Panc1 (cell line): ENCODE results near the gene CPN1. TPM values are rescaled to one million over a fixed set of nuclear protein-coding genes. Genes with fewer than 3 reads are reported as not detected.

ENCODE experiments used
- ATAC-seq: fragments of 200-7000 bp; cut with Tn5 transposase; 2 replicates; pipeline ENCODE4 v1.9.1; 2020; ENCODE audit warnings: mild to moderate bottlenecking, moderate library complexity
- BruUV-seq: library from RNA; stranded (reverse); fragments of 400-500 nt; replicated peaks from 2 replicates; lab custom pipeline; 2021; lab: Mats Ljungman, UMichigan
- CTCF ChIA-PET: fragments of 300-600 bp; sonication (Branson Sonifier 250); formaldehyde crosslinking; loops from one replicate; lab custom pipeline; 2022; ENCODE audit warnings: antibody characterized with exemption; lab: Charles Lee
- POLR2A ChIA-PET: fragments of 300-600 bp; sonication (Branson Sonifier 250); formaldehyde crosslinking; loops from one replicate; lab custom pipeline; 2022; ENCODE audit warnings: antibody characterized with exemption; lab: Charles Lee
- DNase-seq: peaks from one replicate; pipeline ENCODE4 v3.0.0-alpha.2; 2010; ENCODE audit warnings: low read depth, low spot score
- H3K27ac ChIP-seq: 2 replicates; pipeline ENCODE4 v1.5.1; 2011; ENCODE audit warnings: mild to moderate bottlenecking, low read length, inconsistent platforms
- H3K27me3 ChIP-seq: fragments of 200-500 bp; sonication (Bioruptor generic); 2 replicates; pipeline ENCODE4 v1.6.0; 2014; ENCODE audit warnings: low read length, inconsistent platforms; ENCODE audit not compliant: control insufficient read depth, insufficient read depth
- H3K36me3 ChIP-seq: fragments of 200-500 bp; sonication (Bioruptor generic); 2 replicates; pipeline ENCODE4 v1.5.1; 2014; ENCODE audit warnings: inconsistent platforms, mild to moderate bottlenecking, low read length, moderate library complexity; ENCODE audit not compliant: control insufficient read depth, insufficient read depth
- H3K4me1 ChIP-seq: 2 replicates; pipeline ENCODE4 v1.5.1; 2011; ENCODE audit warnings: inconsistent platforms, mild to moderate bottlenecking, low read length, moderate library complexity; ENCODE audit not compliant: control insufficient read depth, insufficient read depth
- H3K4me3 ChIP-seq, 2 experiments: 2 replicates each; pipeline ENCODE4 v1.5.1; 2011 to 2012; ENCODE audit warnings: low read depth in 2 of 2, low read length in 2 of 2, mild to moderate bottlenecking in 2 of 2, inconsistent platforms in 1 of 2, moderate library complexity in 1 of 2
- H3K9me3 ChIP-seq: fragments of 200-500 bp; sonication (Bioruptor generic); 2 replicates; pipeline ENCODE4 v1.5.1; 2014; ENCODE audit warnings: low read depth, mild to moderate bottlenecking, inconsistent platforms, low read length, moderate library complexity; ENCODE audit not compliant: control insufficient read depth, insufficient read depth
- POLR2AphosphoS5 ChIP-seq: IDR thresholded peaks from 2 replicates; pipeline ENCODE4 v1.6.1; 2012; ENCODE audit warnings: mild to moderate bottlenecking, low read depth, low read length, moderate library complexity
- SIN3A ChIP-seq: IDR thresholded peaks from 2 replicates; pipeline ENCODE4 v1.6.1; 2012; ENCODE audit warnings: low read depth, mild to moderate bottlenecking, low read length, moderate library complexity, borderline replicate concordance; ENCODE audit not compliant: insufficient read depth
- TCF7L2 ChIP-seq: IDR thresholded peaks from 2 replicates; pipeline ENCODE4 v1.6.1; 2011; ENCODE audit warnings: mild to moderate bottlenecking, low read depth, low read length, inconsistent platforms
- in situ Hi-C: cut with HindIII; loops from 2 replicates; pipeline ENCODE4 v1.10.0; 2016; ENCODE audit warnings: low sequenced_read_pairs, low pct_unique_long_range_greater_than_20kb
- intact Hi-C: fragments of 100-400 bp; cut with micrococcal nuclease; formaldehyde crosslinking; loops from one replicate; pipeline ENCODE4 v1.10.0; 2022; ENCODE audit not compliant: unreplicated experiment
- total RNA-seq: library from RNA; stranded (reverse); gene quantifications from one replicate; pipeline ENCODE4 v1.2.1, GENCODE V29; 2021; ENCODE audit not compliant: unreplicated experiment
- TF ChIP-seq, protein P1 (sequence below): fragments of 450-650 bp; IDR thresholded peaks from 2 replicates; pipeline ENCODE4 v1.5.1; 2017; ENCODE audit warnings: mild to moderate bottlenecking
- TF ChIP-seq, protein P2 (sequence below), 2 experiments: IDR thresholded peaks; 2 replicates each; pipeline ENCODE4 v1.6.1; 2011 to 2012; ENCODE audit warnings: low read depth in 2 of 2, control low read depth in 1 of 2, low read length in 1 of 2, mild to moderate bottlenecking in 1 of 2, moderate library complexity in 1 of 2; ENCODE audit not compliant: insufficient read depth in 1 of 2

The CPN1 gene
- total RNA-seq, 1 experiment from 2014 or later, result not detected

GRCh38 chr10:100025576-100025975 lies 56.1 kb downstream of the CPN1 start:
- BruUV-seq, result no TSS peak
- DNase-seq (no peak), ATAC-seq (peak; percentile 33; the same call in 1 of the 2 replicates)
- Histone ChIP-seq H3K27ac (no peak overlapping the region), H3K9me3 (no peaks in the 10 kb centered on the region), H3K27me3 (no peaks in the 10 kb centered on the region), H3K4me3 (no peak overlapping the region), H3K4me1 (peaks cover 8% of the 10 kb centered on the region), H3K36me3 (no peaks in the 10 kb centered on the region)
- no peak for TF ChIP-seq POLR2AphosphoS5
- peak; percentile 29; the same call in 1 of the 2 replicates for TF ChIP-seq TCF7L2
- TF ChIP-seq, protein P1, sequence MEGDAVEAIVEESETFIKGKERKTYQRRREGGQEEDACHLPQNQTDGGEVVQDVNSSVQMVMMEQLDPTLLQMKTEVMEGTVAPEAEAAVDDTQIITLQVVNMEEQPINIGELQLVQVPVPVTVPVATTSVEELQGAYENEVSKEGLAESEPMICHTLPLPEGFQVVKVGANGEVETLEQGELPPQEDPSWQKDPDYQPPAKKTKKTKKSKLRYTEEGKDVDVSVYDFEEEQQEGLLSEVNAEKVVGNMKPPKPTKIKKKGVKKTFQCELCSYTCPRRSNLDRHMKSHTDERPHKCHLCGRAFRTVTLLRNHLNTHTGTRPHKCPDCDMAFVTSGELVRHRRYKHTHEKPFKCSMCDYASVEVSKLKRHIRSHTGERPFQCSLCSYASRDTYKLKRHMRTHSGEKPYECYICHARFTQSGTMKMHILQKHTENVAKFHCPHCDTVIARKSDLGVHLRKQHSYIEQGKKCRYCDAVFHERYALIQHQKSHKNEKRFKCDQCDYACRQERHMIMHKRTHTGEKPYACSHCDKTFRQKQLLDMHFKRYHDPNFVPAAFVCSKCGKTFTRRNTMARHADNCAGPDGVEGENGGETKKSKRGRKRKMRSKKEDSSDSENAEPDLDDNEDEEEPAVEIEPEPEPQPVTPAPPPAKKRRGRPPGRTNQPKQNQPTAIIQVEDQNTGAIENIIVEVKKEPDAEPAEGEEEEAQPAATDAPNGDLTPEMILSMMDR, result no peak
- in situ Hi-C loops, result no loop called here
- POLR2A ChIA-PET, result no interaction called here
- intact Hi-C loops, result no loop called here
- CTCF ChIA-PET, result interaction anchor here (0.6 kb wide), 1 partner anchor 55 kb away, joined by 3 read pairs; no protein-coding TSS in a partner anchor

GRCh38 chr10:100024748-100025147 lies 56.9 kb downstream of the CPN1 start:
- Histone ChIP-seq H3K4me1 (peaks cover 16% of the 10 kb centered on the region), H3K36me3 (no peaks in the 10 kb centered on the region), H3K9me3 (no peaks in the 10 kb centered on the region), H3K27ac (no peak overlapping the region), H3K4me3 (no peak overlapping the region), H3K27me3 (no peaks in the 10 kb centered on the region)
- ChIA-PET POLR2A (no interaction called here), CTCF (interaction anchor here (0.6 kb wide), 1 partner anchor 311 kb away, joined by 5 read pairs; no protein-coding TSS in a partner anchor)
- DNase-seq, result no peak
- intact Hi-C loops (no loop called here), in situ Hi-C loops (no loop called here)
- BruUV-seq, result no TSS peak
- no peak for ATAC-seq
- TF ChIP-seq POLR2AphosphoS5 (no peak), SIN3A (no peak), TCF7L2 (no peak)
- TF ChIP-seq, protein P1, result no peak
- TF ChIP-seq, protein P2, sequence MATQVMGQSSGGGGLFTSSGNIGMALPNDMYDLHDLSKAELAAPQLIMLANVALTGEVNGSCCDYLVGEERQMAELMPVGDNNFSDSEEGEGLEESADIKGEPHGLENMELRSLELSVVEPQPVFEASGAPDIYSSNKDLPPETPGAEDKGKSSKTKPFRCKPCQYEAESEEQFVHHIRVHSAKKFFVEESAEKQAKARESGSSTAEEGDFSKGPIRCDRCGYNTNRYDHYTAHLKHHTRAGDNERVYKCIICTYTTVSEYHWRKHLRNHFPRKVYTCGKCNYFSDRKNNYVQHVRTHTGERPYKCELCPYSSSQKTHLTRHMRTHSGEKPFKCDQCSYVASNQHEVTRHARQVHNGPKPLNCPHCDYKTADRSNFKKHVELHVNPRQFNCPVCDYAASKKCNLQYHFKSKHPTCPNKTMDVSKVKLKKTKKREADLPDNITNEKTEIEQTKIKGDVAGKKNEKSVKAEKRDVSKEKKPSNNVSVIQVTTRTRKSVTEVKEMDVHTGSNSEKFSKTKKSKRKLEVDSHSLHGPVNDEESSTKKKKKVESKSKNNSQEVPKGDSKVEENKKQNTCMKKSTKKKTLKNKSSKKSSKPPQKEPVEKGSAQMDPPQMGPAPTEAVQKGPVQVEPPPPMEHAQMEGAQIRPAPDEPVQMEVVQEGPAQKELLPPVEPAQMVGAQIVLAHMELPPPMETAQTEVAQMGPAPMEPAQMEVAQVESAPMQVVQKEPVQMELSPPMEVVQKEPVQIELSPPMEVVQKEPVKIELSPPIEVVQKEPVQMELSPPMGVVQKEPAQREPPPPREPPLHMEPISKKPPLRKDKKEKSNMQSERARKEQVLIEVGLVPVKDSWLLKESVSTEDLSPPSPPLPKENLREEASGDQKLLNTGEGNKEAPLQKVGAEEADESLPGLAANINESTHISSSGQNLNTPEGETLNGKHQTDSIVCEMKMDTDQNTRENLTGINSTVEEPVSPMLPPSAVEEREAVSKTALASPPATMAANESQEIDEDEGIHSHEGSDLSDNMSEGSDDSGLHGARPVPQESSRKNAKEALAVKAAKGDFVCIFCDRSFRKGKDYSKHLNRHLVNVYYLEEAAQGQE (IDR thresholded peaks at IDR 0.05; ENCODE audit: insufficient read depth in 1 of 2, low read depth in 2 of 2, low read length in 1 of 2), result no peak
